Caki2 (cell line): Measurements from ENCODE around the gene MLLT6. TPM values are rescaled to one million over a fixed set of nuclear protein-coding genes. Genes with fewer than 3 reads are reported as not detected.

Source experiments
- DNase-seq: peaks from one replicate; pipeline ENCODE4 v3.0.0-alpha.2; 2015; ENCODE audit warnings: low read depth
- in situ Hi-C: cut with HindIII; loops from 2 replicates; pipeline ENCODE4 v1.10.0; 2016; ENCODE audit warnings: low sequenced_read_pairs, low pct_unique_long_range_greater_than_20kb, mixed read lengths
- total RNA-seq: library from RNA; depleted of rRNA; stranded (reverse); fragments of >200 nt; shearing (Covaris generic); gene quantifications from 2 replicates; pipeline ENCODE4 v1.2.3, GENCODE V29; 2014; ENCODE audit warnings: low replicate concordance; rRNA removed

The MLLT6 gene
- total RNA-seq = 22.8 and 27.9 TPM in 2 replicates

- in situ Hi-C loops = no loop called here
- DNase-seq = peak; percentile 68
Measured at GRCh38 chr17:38704606-38705522, at the start of gene MLLT6. Gene MLLT6 (plus strand): TSS chr17:38705273. CDS start chr17:38705633, 360 bp downstream.

- in situ Hi-C loops = no loop called here
- no peak for DNase-seq
Measured at GRCh38 chr17:38656959-38657823, 47.9 kb upstream of the MLLT6 start.

GRCh38 chr17:38657824-38658740 is 47.0 kb upstream of the MLLT6 start:
- DNase-seq = no peak
- in situ Hi-C loops = no loop called here

- no peak for DNase-seq
- in situ Hi-C loops = no loop called here
Measured at GRCh38 chr17:38658741-38659345, 46.2 kb upstream of the MLLT6 start.

- in situ Hi-C loops = no loop called here
- no peak for DNase-seq
Measured at GRCh38 chr17:38659415-38659814, 45.7 kb upstream of the MLLT6 start.

GRCh38 chr17:38660097-38661025 is 44.7 kb upstream of the MLLT6 start:
- DNase-seq = peak; percentile 28
- in situ Hi-C loops = no loop called here

- peak; percentile 52 for DNase-seq
- in situ Hi-C loops = no loop called here
Measured at GRCh38 chr17:38663125-38663751, 41.8 kb upstream of the MLLT6 start.

- no peak for DNase-seq
- in situ Hi-C loops = no loop called here
Measured at GRCh38 chr17:38663964-38664644, 41.0 kb upstream of the MLLT6 start.

GRCh38 chr17:38667099-38667786 is 37.8 kb upstream of the MLLT6 start:
- DNase-seq = peak; percentile 54
- in situ Hi-C loops = no loop called here

- in situ Hi-C loops = no loop called here
Measured at GRCh38 chr17:38667787-38668122, 37.3 kb upstream of the MLLT6 start.

GRCh38 chr17:38669520-38669919 is 35.6 kb upstream of the MLLT6 start:
- no peak for DNase-seq
- in situ Hi-C loops = no loop called here

More at GRCh38 chr17:38667787-38668122, 37.3 kb upstream of the MLLT6 start:
- no peak for DNase-seq

GRCh38 chr17:38671939-38672720 is 32.9 kb upstream of the MLLT6 start:
- in situ Hi-C loops = no loop called here
- DNase-seq = no peak

- in situ Hi-C loops = no loop called here
- no peak for DNase-seq
Measured at GRCh38 chr17:38672788-38673706, 32.0 kb upstream of the MLLT6 start.

- in situ Hi-C loops = no loop called here
- no peak for DNase-seq
Measured at GRCh38 chr17:38673707-38674013, 31.4 kb upstream of the MLLT6 start.
